Measurements from ENCODE around the gene VPS37B. TPM values are rescaled to one million over a fixed set of nuclear protein-coding genes. Genes with fewer than 3 reads are reported as not detected.

Gene VPS37B
- total and polyA plus RNA-seq, 2 donors: 8.9 to 28.2 TPM

- no peak overlapping the region for H3K4me3 ChIP-seq (ENCODE audit: low read length in 2 of 2)
- H3K9me3 ChIP-seq (ENCODE audit: control insufficient read depth in 2 of 2, insufficient read depth in 1 of 2, low read length in 1 of 2): no peaks in the 10 kb centered on the region
- 94% methylated on average over 26 of the region's 26 CpGs for WGBS
- H3K36me3 ChIP-seq (ENCODE audit: control insufficient read depth in 2 of 2, insufficient read depth in 2 of 2, low read length in 1 of 2): peaks cover 7 to 8% of the 10 kb centered on the region in 2 donors
- no peak for DNase-seq (ENCODE audit: low read depth in 6 of 9, low spot score in 9 of 9)
- no peak overlapping the region for H3K27ac ChIP-seq (ENCODE audit: low read depth in 1 of 2, low read length in 1 of 2)
- H3K4me1 ChIP-seq (ENCODE audit: control insufficient read depth in 2 of 2, insufficient read depth in 2 of 2, low read length in 2 of 2): peaks cover 4 to 26% of the 10 kb centered on the region in 2 donors
- H3K27me3 ChIP-seq (ENCODE audit: control insufficient read depth in 2 of 2, insufficient read depth in 1 of 2, low read length in 1 of 2): no peaks in the 10 kb centered on the region
Observed at GRCh38 chr12:122840580-122841513, 55.1 kb downstream of the VPS37B start.

GRCh38 chr12:122839907-122840554 lies 55.9 kb downstream of the VPS37B start:
- no peaks in the 10 kb centered on the region for H3K27me3 ChIP-seq (ENCODE audit: control insufficient read depth in 2 of 2, insufficient read depth in 1 of 2, low read length in 1 of 2)
- no peaks in the 10 kb centered on the region for H3K9me3 ChIP-seq (ENCODE audit: control insufficient read depth in 2 of 2, insufficient read depth in 1 of 2, low read length in 1 of 2)
- 96% methylated on average over 18 of the region's 18 CpGs for WGBS
- no peak overlapping the region for H3K27ac ChIP-seq (ENCODE audit: low read depth in 1 of 2, low read length in 1 of 2)
- no peak overlapping the region for H3K4me3 ChIP-seq (ENCODE audit: low read length in 2 of 2)
- peaks cover 4 to 20% of the 10 kb centered on the region in 2 donors for H3K4me1 ChIP-seq (ENCODE audit: control insufficient read depth in 2 of 2, insufficient read depth in 2 of 2, low read length in 2 of 2)
- H3K36me3 ChIP-seq (ENCODE audit: control insufficient read depth in 2 of 2, insufficient read depth in 2 of 2, low read length in 1 of 2): peaks cover 4 to 7% of the 10 kb centered on the region in 2 donors
- no peak for DNase-seq (ENCODE audit: low read depth in 6 of 9, low spot score in 9 of 9)

- Histone ChIP-seq H3K9me3 (ENCODE audit: control insufficient read depth in 2 of 2, insufficient read depth in 1 of 2, low read length in 1 of 2) (no peaks in the 10 kb centered on the region), H3K27me3 (ENCODE audit: control insufficient read depth in 2 of 2, insufficient read depth in 1 of 2, low read length in 1 of 2) (peaks cover 0 to 8% of the 10 kb centered on the region in 2 donors), H3K4me3 (ENCODE audit: low read length in 2 of 2) (no peak overlapping the region), H3K36me3 (ENCODE audit: control insufficient read depth in 2 of 2, insufficient read depth in 2 of 2, low read length in 1 of 2) (peaks cover 3 to 7% of the 10 kb centered on the region in 2 donors), H3K4me1 (ENCODE audit: control insufficient read depth in 2 of 2, insufficient read depth in 2 of 2, low read length in 2 of 2) (peaks cover 11 to 28% of the 10 kb centered on the region in 2 donors), H3K27ac (ENCODE audit: low read depth in 1 of 2, low read length in 1 of 2) (no peak overlapping the region)
- DNase-seq (ENCODE audit: low read depth in 6 of 9, low spot score in 9 of 9): no peak
- WGBS: 98% methylated on average over 5 of the region's 5 CpGs
Observed at GRCh38 chr12:122838841-122839240, 57.1 kb downstream of the VPS37B start.

DNA sequence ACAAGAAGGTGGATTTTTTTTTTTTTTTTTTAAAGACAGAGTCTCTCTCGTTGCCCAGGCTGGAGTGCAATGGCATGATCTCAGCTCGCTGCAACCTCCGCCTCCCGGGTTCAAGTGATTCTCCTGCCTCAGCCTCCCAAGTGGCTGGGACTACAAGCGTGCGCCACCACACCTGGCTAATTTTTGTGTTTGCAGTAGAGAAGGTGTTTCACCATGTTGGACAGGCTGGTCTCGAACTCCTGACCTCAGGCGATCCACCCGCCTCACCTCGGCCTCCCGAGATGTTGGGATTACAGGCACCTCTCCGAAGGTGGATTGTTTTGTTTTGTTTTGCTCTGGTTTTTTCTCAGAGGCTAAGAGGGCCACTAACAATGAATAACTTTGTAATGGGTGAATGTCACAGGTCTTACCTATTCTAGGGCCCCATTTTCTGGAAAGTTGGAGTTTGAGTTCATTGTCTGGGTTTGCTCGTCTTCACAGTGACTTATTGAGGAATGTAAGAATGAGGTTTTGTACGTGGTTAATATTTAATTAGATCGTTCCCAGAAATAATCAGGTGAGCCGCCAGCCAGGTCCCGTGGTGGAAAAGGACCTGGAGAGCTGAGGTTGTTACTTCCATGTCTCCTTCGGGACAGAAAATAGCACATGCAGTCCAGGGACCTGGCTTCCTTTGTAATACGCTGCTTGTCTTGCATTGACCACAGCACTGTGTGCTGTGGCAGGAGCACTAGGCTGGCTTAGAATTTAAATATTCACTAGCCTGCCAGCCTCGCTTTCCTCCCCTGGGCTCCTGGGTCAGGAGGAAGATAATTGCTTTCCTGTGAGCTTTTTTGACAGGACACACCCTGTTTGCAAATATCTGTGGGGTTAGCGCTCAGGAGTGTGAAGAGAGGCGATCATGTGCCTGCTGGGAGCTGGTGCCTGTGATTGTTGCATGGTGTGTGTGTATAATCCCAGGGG lies 58.3 kb downstream of the VPS37B start:
- 94% methylated on average over 22 of the region's 22 CpGs for WGBS
- H3K4me1 ChIP-seq (ENCODE audit: control insufficient read depth in 2 of 2, insufficient read depth in 2 of 2, low read length in 2 of 2): peaks cover 11 to 26% of the 10 kb centered on the region in 2 donors

GRCh38 chr12:122836027-122836921 lies 59.6 kb downstream of the VPS37B start:
- DNase-seq (ENCODE audit: low read depth in 6 of 9, low spot score in 9 of 9): peak in 7 of 9 donors; percentile 45 to 82 (median 56)
- peaks cover 11 to 26% of the 10 kb centered on the region in 2 donors for H3K4me1 ChIP-seq (ENCODE audit: control insufficient read depth in 2 of 2, insufficient read depth in 2 of 2, low read length in 2 of 2)

More for the DNA sequence above, 58.3 kb downstream of the VPS37B start:
- Histone ChIP-seq H3K36me3 (ENCODE audit: control insufficient read depth in 2 of 2, insufficient read depth in 2 of 2, low read length in 1 of 2) (peaks cover 3 to 7% of the 10 kb centered on the region in 2 donors), H3K9me3 (ENCODE audit: control insufficient read depth in 2 of 2, insufficient read depth in 1 of 2, low read length in 1 of 2) (no peaks in the 10 kb centered on the region), H3K27me3 (ENCODE audit: control insufficient read depth in 2 of 2, insufficient read depth in 1 of 2, low read length in 1 of 2) (peaks cover 0 to 10% of the 10 kb centered on the region in 2 donors), H3K4me3 (ENCODE audit: low read length in 2 of 2) (no peak overlapping the region), H3K27ac (ENCODE audit: low read depth in 1 of 2, low read length in 1 of 2) (no peak overlapping the region)
- DNase-seq (ENCODE audit: low read depth in 6 of 9, low spot score in 9 of 9): no peak

GRCh38 chr12:122835750-122836026 lies 60.2 kb downstream of the VPS37B start:
- peaks cover 0 to 6% of the 10 kb centered on the region in 2 donors for H3K36me3 ChIP-seq (ENCODE audit: control insufficient read depth in 2 of 2, insufficient read depth in 2 of 2, low read length in 1 of 2)

More at GRCh38 chr12:122836027-122836921, 59.6 kb downstream of the VPS37B start:
- H3K4me3 ChIP-seq (ENCODE audit: low read length in 2 of 2): peak overlapping the region; percentile 84 to 91
- peaks cover 0 to 10% of the 10 kb centered on the region in 2 donors for H3K27me3 ChIP-seq (ENCODE audit: control insufficient read depth in 2 of 2, insufficient read depth in 1 of 2, low read length in 1 of 2)
- no peaks in the 10 kb centered on the region for H3K9me3 ChIP-seq (ENCODE audit: control insufficient read depth in 2 of 2, insufficient read depth in 1 of 2, low read length in 1 of 2)
- H3K36me3 ChIP-seq (ENCODE audit: control insufficient read depth in 2 of 2, insufficient read depth in 2 of 2, low read length in 1 of 2): peaks cover 3 to 7% of the 10 kb centered on the region in 2 donors
- H3K27ac ChIP-seq (ENCODE audit: low read depth in 1 of 2, low read length in 1 of 2): peak overlapping the region; percentile 87
- WGBS: under 1% methylated on average over 42 of the region's 42 CpGs

GRCh38 chr12:122834921-122835749 lies 60.8 kb downstream of the VPS37B start, which contains the start of gene HIP1R:
TSS of gene HIP1R (plus strand) at chr12:122835457. CDS start at chr12:122835551, 94 bp downstream.
- H3K4me3 ChIP-seq (ENCODE audit: low read length in 2 of 2): peak within 1 kb of the TSS; percentile 84 to 91
- peak in 7 of 9 donors; percentile 14 to 66 (median 39) for DNase-seq (ENCODE audit: low read depth in 6 of 9, low spot score in 9 of 9)
- no peaks in the 10 kb centered on the region for H3K9me3 ChIP-seq (ENCODE audit: control insufficient read depth in 2 of 2, insufficient read depth in 1 of 2, low read length in 1 of 2)
- WGBS: 1% methylated on average over 85 of the region's 85 CpGs
- H3K36me3 ChIP-seq (ENCODE audit: control insufficient read depth in 2 of 2, insufficient read depth in 2 of 2, low read length in 1 of 2): peaks cover 0 to 3% of the 10 kb centered on the region in 2 donors
- H3K27ac ChIP-seq (ENCODE audit: low read depth in 1 of 2, low read length in 1 of 2): peak within 1 kb of the TSS; percentile 87
- H3K4me1 ChIP-seq (ENCODE audit: control insufficient read depth in 2 of 2, insufficient read depth in 2 of 2, low read length in 2 of 2): peaks cover 11 to 23% of the 10 kb centered on the region in 2 donors
- H3K27me3 ChIP-seq (ENCODE audit: control insufficient read depth in 2 of 2, insufficient read depth in 1 of 2, low read length in 1 of 2): peaks cover 0 to 10% of the 10 kb centered on the region in 2 donors

More at GRCh38 chr12:122835750-122836026, 60.2 kb downstream of the VPS37B start:
- DNase-seq (ENCODE audit: low read depth in 6 of 9, low spot score in 9 of 9): peak in 3 of 9 donors; percentile 25 to 48 (median 31)
- peaks cover 11 to 24% of the 10 kb centered on the region in 2 donors for H3K4me1 ChIP-seq (ENCODE audit: control insufficient read depth in 2 of 2, insufficient read depth in 2 of 2, low read length in 2 of 2)
- WGBS: under 1% methylated on average over 43 of the region's 43 CpGs
- peaks cover 0 to 10% of the 10 kb centered on the region in 2 donors for H3K27me3 ChIP-seq (ENCODE audit: control insufficient read depth in 2 of 2, insufficient read depth in 1 of 2, low read length in 1 of 2)
- peak overlapping the region in 1 of 2 donors; percentile 87 for H3K27ac ChIP-seq (ENCODE audit: low read depth in 1 of 2, low read length in 1 of 2)
- peak overlapping the region; percentile 84 to 91 for H3K4me3 ChIP-seq (ENCODE audit: low read length in 2 of 2)
- no peaks in the 10 kb centered on the region for H3K9me3 ChIP-seq (ENCODE audit: control insufficient read depth in 2 of 2, insufficient read depth in 1 of 2, low read length in 1 of 2)

All from thymus (tissue), 11 donors.